Keratinocyte (primary cell): ENCODE measurements around the gene ERG. TPM values are rescaled to one million over a fixed set of nuclear protein-coding genes. Genes with fewer than 3 reads are reported as not detected.

Experiments
- DNase-seq: peaks from one replicate; pipeline ENCODE4 v3.0.0-alpha.2; 2011; ENCODE audit warnings: low read depth, missing footprints, low spot score
- FAIRE-seq: peaks from 2 replicates; lab custom pipeline; 2011; peaks lifted over from hg19 to GRCh38; lab: Jason Lieb, UNC
- H2AFZ ChIP-seq: 2 replicates; pipeline ENCODE4 v1.6.0; 2012; ENCODE audit warnings: low read length, control low read depth, inconsistent platforms; ENCODE audit not compliant: control insufficient read depth
- H3K27ac ChIP-seq: 2 replicates; pipeline ENCODE4 v1.5.1; 2011; ENCODE audit warnings: low read length; ENCODE audit not compliant: control insufficient read depth, insufficient read depth
- H3K27me3 ChIP-seq: 3 replicates; pipeline ENCODE4 v1.6.0; 2011; ENCODE audit warnings: low read length; ENCODE audit not compliant: control insufficient read depth, insufficient read depth; ENCODE audit errors: extremely low read depth
- H3K36me3 ChIP-seq, 2 experiments: 2 replicates in 1 of 2; 3 replicates in 1 of 2; pipeline ENCODE4 v1.5.1; 2011; ENCODE audit warnings: low read length in 2 of 2, mild to moderate bottlenecking in 1 of 2; ENCODE audit not compliant: control insufficient read depth in 2 of 2, insufficient read depth in 2 of 2; ENCODE audit errors: extremely low read depth in 1 of 2
- H3K4me1 ChIP-seq: 3 replicates; pipeline ENCODE4 v1.5.1; 2011; ENCODE audit warnings: low read length; ENCODE audit not compliant: control insufficient read depth, insufficient read depth; ENCODE audit errors: extremely low read depth
- H3K4me2 ChIP-seq: 3 replicates; pipeline ENCODE4 v1.6.0; 2011; ENCODE audit warnings: low read depth, low read length; ENCODE audit not compliant: control insufficient read depth, insufficient read depth; ENCODE audit errors: extremely low read depth
- H3K4me3 ChIP-seq, 3 experiments: fragments of 200-600 bp in 1 of 3; sonication (generic) in 1 of 3; 2 replicates in 2 of 3; 3 replicates in 1 of 3; pipeline ENCODE4 v1.5.1; 2011 to 2016; ENCODE audit warnings: low read length in 3 of 3, mild to moderate bottlenecking in 3 of 3, control low read depth in 2 of 3, inconsistent platforms in 1 of 3, low read depth in 1 of 3, mixed read lengths in 1 of 3, mixed run types in 1 of 3, moderate library complexity in 1 of 3; ENCODE audit not compliant: control insufficient read depth in 2 of 3, insufficient read depth in 2 of 3; ENCODE audit errors: extremely low read depth in 1 of 3
- H3K79me2 ChIP-seq: 2 replicates; pipeline ENCODE4 v1.6.0; 2012; ENCODE audit warnings: low read length; ENCODE audit not compliant: control insufficient read depth, insufficient read depth
- H3K9ac ChIP-seq: 3 replicates; pipeline ENCODE4 v1.6.0; 2011; ENCODE audit warnings: low read length; ENCODE audit not compliant: control insufficient read depth, insufficient read depth; ENCODE audit errors: extremely low read depth
- H3K9me1 ChIP-seq: 3 replicates; pipeline ENCODE4 v1.6.0; 2011; ENCODE audit warnings: low read length; ENCODE audit not compliant: control insufficient read depth, insufficient read depth; ENCODE audit errors: extremely low read depth
- H3K9me3 ChIP-seq: 2 replicates; pipeline ENCODE4 v1.5.1; 2012; ENCODE audit warnings: low read depth, low read length; ENCODE audit not compliant: control insufficient read depth
- H4K20me1 ChIP-seq: 3 replicates; pipeline ENCODE4 v1.6.0; 2011; ENCODE audit warnings: low read length; ENCODE audit not compliant: control insufficient read depth, insufficient read depth; ENCODE audit errors: extremely low read depth
- CTCF ChIP-seq, 3 experiments: IDR thresholded peaks in 1 of 3; conservative IDR thresholded peaks in 1 of 3; optimal IDR thresholded peaks in 1 of 3; 2 replicates in 2 of 3; 3 replicates in 1 of 3; pipeline versions ENCODE3 to v1.5.1; 2011; ENCODE audit warnings: low read length in 3 of 3, mild to moderate bottlenecking in 3 of 3, moderate library complexity in 2 of 3, control low read depth in 1 of 3, inconsistent platforms in 1 of 3; ENCODE audit not compliant: insufficient read depth in 2 of 3; ENCODE audit errors: extremely low read depth in 1 of 3
- EZH2 ChIP-seq: IDR thresholded peaks from one replicate; pipeline ENCODE4 v1.6.1; 2012; ENCODE audit warnings: inconsistent platforms, mild to moderate bottlenecking, low read length, moderate library complexity
- dilution Hi-C: fragments of 300-500 bp; cut with MboI; formaldehyde crosslinking; loops from one replicate; pipeline ENCODE4 v1.7.0; 2020; ENCODE audit warnings: low sequenced_read_pairs; ENCODE audit not compliant: extremely low pct_ligation_motif_present
- polyA plus RNA-seq, 5 experiments: library from polyadenylated mRNA; depleted of rRNA in 3 of 5; stranded (reverse) in 3 of 5; stranded (forward) in 1 of 5; unstranded in 1 of 5; fragments of >200 nt; gene quantifications; 1 replicate in 1 of 5; 2 replicates in 3 of 5; 3 replicates in 1 of 5; pipeline versions ENCODE4 v1.2.1 to v1.2.3, GENCODE V29; 2011 to 2012; ENCODE audit warnings: missing spikeins in 2 of 5, low read depth in 1 of 5, low replicate concordance in 1 of 5

The ERG gene
- polyA plus RNA-seq, 1 donor (not counting 4 experiments of a cell fraction or from before 2014, with no cell fraction given): 0.08 TPM

GRCh38 chr21:38416791-38417190 lies 81.5 kb downstream of the ERG start:
- H3K4me2 ChIP-seq: no peak overlapping the region
- no peak overlapping the region for H2AFZ ChIP-seq
- H3K4me3 ChIP-seq: no peak overlapping the region
- H4K20me1 ChIP-seq: no peaks in the 10 kb centered on the region
- no peaks in the 10 kb centered on the region for H3K27me3 ChIP-seq
- H3K9me1 ChIP-seq: no peaks in the 10 kb centered on the region
- dilution Hi-C loops: no loop called here
- TF ChIP-seq EZH2 (no peak), CTCF (optimal IDR thresholded peaks at IDR 0.05 in 1 of 3, IDR thresholded peaks at IDR 0.05 in 1 of 3, conservative IDR thresholded peaks at IDR 0.05 in 1 of 3; ENCODE audit: extremely low read depth in 1 of 3, insufficient read depth in 2 of 3, low read length in 3 of 3) (no peak)
- no peaks in the 10 kb centered on the region for H3K79me2 ChIP-seq
- H3K36me3 ChIP-seq: no peaks in the 10 kb centered on the region
- FAIRE-seq: no peak
- H3K9me3 ChIP-seq: no peaks in the 10 kb centered on the region
- H3K4me1 ChIP-seq: no peaks in the 10 kb centered on the region
- H3K9ac ChIP-seq: no peak overlapping the region
- no peak overlapping the region for H3K27ac ChIP-seq
- no peak for DNase-seq

GRCh38 chr21:38413958-38414548 lies 84.2 kb downstream of the ERG start:
- no peak for FAIRE-seq
- TF ChIP-seq CTCF (optimal IDR thresholded peaks at IDR 0.05 in 1 of 3, IDR thresholded peaks at IDR 0.05 in 1 of 3, conservative IDR thresholded peaks at IDR 0.05 in 1 of 3; ENCODE audit: extremely low read depth in 1 of 3, insufficient read depth in 2 of 3, low read length in 3 of 3) (no peak), EZH2 (no peak)
- Histone ChIP-seq H3K36me3 (no peaks in the 10 kb centered on the region), H3K79me2 (no peaks in the 10 kb centered on the region), H4K20me1 (no peaks in the 10 kb centered on the region), H3K9me3 (no peaks in the 10 kb centered on the region), H2AFZ (no peak overlapping the region), H3K9ac (no peak overlapping the region), H3K4me2 (no peak overlapping the region), H3K27ac (no peak overlapping the region), H3K9me1 (no peaks in the 10 kb centered on the region), H3K4me3 (no peak overlapping the region), H3K4me1 (no peaks in the 10 kb centered on the region), H3K27me3 (no peaks in the 10 kb centered on the region)
- dilution Hi-C loops: no loop called here
- no peak for DNase-seq
